Lower lobe of right lung (tissue), 2 donors: ENCODE measurements around the gene AQP2. TPM values are rescaled to one million over a fixed set of nuclear protein-coding genes. Genes with fewer than 3 reads are reported as not detected.

Experiments
- ATAC-seq, 2 donors: fragments of 200-7000 bp; cut with Tn5 transposase; one replicate each; pipeline ENCODE4 v1.9.1; 2020 to 2022; ENCODE audit warnings: mild to moderate bottlenecking in 2 of 2, moderate library complexity in 2 of 2
- DNase-seq: peaks from one replicate; pipeline ENCODE4 v3.0.0-alpha.2; 2020
- H3K27ac ChIP-seq: fragments of 200-600 bp; one replicate; pipeline ENCODE4 v1.8.0; 2022
- H3K27me3 ChIP-seq: fragments of 200-600 bp; one replicate; pipeline ENCODE4 v1.8.0; 2022; ENCODE audit warnings: low read depth
- H3K36me3 ChIP-seq: fragments of 200-600 bp; one replicate; pipeline ENCODE4 v1.8.0; 2022; ENCODE audit warnings: mild to moderate bottlenecking
- H3K4me1 ChIP-seq: fragments of 200-600 bp; one replicate; pipeline ENCODE4 v1.8.0; 2022
- H3K4me3 ChIP-seq: fragments of 200-600 bp; one replicate; pipeline ENCODE4 v1.8.0; 2022; ENCODE audit warnings: mild to moderate bottlenecking
- H3K9me3 ChIP-seq: fragments of 200-600 bp; one replicate; pipeline ENCODE4 v1.8.0; 2022
- intact Hi-C: fragments of 100-400 bp; cut with DNase I; formaldehyde crosslinking; loops from one replicate; pipeline ENCODE4 v1.11.0; 2022
- total RNA-seq: library from RNA; stranded (reverse); fragmentation: NEBNext Ultra II Directional; extraction: Animal tissue kit (Norgen Biotek cat#: 25700); gene quantifications from one replicate; pipeline ENCODE4 v1.2.1, GENCODE V29; 2021
- TF ChIP-seq, protein P1 (sequence below): fragments of 200-600 bp; IDR thresholded peaks from one replicate; pipeline ENCODE4 v1.8.0; 2022; ENCODE audit warnings: antibody characterized with exemption, mild to moderate bottlenecking
- donor health status: DM: no; HTN: yes; CAD: no; lungs with severe emphysema.

The AQP2 gene
- total RNA-seq, 1 donor from 2014 or later: not detected

GRCh38 chr12:49932533-49933130 is 17.9 kb upstream of the AQP2 start:
- TF ChIP-seq, protein P1, sequence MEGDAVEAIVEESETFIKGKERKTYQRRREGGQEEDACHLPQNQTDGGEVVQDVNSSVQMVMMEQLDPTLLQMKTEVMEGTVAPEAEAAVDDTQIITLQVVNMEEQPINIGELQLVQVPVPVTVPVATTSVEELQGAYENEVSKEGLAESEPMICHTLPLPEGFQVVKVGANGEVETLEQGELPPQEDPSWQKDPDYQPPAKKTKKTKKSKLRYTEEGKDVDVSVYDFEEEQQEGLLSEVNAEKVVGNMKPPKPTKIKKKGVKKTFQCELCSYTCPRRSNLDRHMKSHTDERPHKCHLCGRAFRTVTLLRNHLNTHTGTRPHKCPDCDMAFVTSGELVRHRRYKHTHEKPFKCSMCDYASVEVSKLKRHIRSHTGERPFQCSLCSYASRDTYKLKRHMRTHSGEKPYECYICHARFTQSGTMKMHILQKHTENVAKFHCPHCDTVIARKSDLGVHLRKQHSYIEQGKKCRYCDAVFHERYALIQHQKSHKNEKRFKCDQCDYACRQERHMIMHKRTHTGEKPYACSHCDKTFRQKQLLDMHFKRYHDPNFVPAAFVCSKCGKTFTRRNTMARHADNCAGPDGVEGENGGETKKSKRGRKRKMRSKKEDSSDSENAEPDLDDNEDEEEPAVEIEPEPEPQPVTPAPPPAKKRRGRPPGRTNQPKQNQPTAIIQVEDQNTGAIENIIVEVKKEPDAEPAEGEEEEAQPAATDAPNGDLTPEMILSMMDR: no peak
- no peak overlapping the region for H3K27ac ChIP-seq
- DNase-seq (no peak), ATAC-seq (no peak)
- no peaks in the 10 kb centered on the region for H3K4me1 ChIP-seq
- no peak overlapping the region for H3K4me3 ChIP-seq
- no peaks in the 10 kb centered on the region for H3K36me3 ChIP-seq
- no peaks in the 10 kb centered on the region for H3K9me3 ChIP-seq
- intact Hi-C loops: no loop called here
- H3K27me3 ChIP-seq: no peaks in the 10 kb centered on the region

DNA sequence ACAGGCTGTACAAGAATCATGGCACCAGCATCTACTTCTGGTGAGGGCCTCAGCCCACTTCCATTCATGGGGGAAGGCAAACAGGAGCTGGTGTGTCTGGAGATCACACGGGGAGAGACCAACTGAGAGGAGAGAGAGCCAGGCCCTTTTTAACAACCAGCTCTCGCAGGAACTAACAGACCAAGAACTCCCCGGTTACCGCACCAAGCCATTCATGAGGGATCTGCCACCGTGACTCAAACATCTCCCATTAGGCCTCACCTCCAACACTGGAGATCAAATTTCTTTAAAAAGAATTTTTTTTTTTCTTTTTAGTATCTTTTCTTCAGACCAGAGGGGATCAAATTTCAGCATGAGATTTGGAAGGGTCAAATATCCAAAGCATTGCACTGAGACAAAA is 16.7 kb upstream of the AQP2 start:
- intact Hi-C loops: no loop called here
- TF ChIP-seq, protein P1: no peak
- no peaks in the 10 kb centered on the region for H3K27me3 ChIP-seq
- no peaks in the 10 kb centered on the region for H3K4me1 ChIP-seq
- no peaks in the 10 kb centered on the region for H3K36me3 ChIP-seq
- no peaks in the 10 kb centered on the region for H3K9me3 ChIP-seq
- H3K27ac ChIP-seq: no peak overlapping the region
- DNase-seq (no peak), ATAC-seq (no peak)
- no peak overlapping the region for H3K4me3 ChIP-seq

- H3K36me3 ChIP-seq: no peaks in the 10 kb centered on the region
- no peak overlapping the region for H3K27ac ChIP-seq
- ATAC-seq (no peak), DNase-seq (no peak)
- H3K27me3 ChIP-seq: no peaks in the 10 kb centered on the region
- intact Hi-C loops: no loop called here
- H3K4me3 ChIP-seq: no peak overlapping the region
- TF ChIP-seq, protein P1: no peak
- no peaks in the 10 kb centered on the region for H3K9me3 ChIP-seq
- H3K4me1 ChIP-seq: no peaks in the 10 kb centered on the region
Observed at GRCh38 chr12:49934505-49934904, 16.0 kb upstream of the AQP2 start.

- Histone ChIP-seq H3K36me3 (no peaks in the 10 kb centered on the region), H3K27ac (no peak overlapping the region), H3K27me3 (no peaks in the 10 kb centered on the region), H3K4me1 (no peaks in the 10 kb centered on the region), H3K4me3 (no peak overlapping the region), H3K9me3 (no peaks in the 10 kb centered on the region)
- no peak for ATAC-seq
- no peak for DNase-seq
- intact Hi-C loops: no loop called here
- TF ChIP-seq, protein P1: no peak
Observed at GRCh38 chr12:49936925-49937324, 13.6 kb upstream of the AQP2 start.

DNA sequence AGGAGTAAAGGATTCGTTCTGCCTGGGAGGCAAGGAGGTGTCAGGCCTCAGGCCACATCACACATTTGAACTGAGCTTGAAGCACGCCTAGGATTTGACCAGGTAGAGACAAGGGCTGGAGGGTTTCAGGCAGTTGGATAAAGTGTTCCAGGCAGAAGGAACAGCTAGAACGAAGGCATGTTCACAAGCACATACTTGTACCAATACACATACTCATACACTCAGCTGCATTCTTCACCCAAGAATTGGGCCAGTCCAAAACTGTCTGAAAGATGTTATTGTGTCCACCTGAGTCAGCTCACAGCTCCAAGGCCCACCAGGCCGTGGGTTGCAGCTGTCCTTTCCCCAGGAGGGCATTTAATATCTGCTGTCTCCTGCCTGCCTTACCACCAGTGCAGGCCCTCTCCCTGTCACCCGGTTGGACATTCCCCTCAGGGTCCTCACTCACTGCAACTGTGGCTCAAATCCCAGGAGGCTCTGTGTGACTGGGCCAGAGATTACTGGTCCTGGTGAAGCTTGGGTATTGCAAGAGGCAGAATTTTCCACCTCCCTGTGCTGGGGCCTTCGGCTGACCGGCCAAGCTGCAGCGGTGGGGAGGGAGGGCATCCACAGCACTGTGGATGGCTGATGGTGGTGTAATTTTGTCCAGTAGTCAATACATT is 12.8 kb upstream of the AQP2 start:
- no peaks in the 10 kb centered on the region for H3K9me3 ChIP-seq
- TF ChIP-seq, protein P1: no peak
- intact Hi-C loops: no loop called here
- H3K36me3 ChIP-seq: no peaks in the 10 kb centered on the region
- no peak overlapping the region for H3K4me3 ChIP-seq
- H3K27ac ChIP-seq: no peak overlapping the region
- H3K4me1 ChIP-seq: no peaks in the 10 kb centered on the region
- ATAC-seq (peak; percentile 39 to 45), DNase-seq (no peak)
- no peaks in the 10 kb centered on the region for H3K27me3 ChIP-seq
